ENCODE results near the gene RNF115.
A peak's percentile ranks its signal among the peaks of the same experiment; 100 is the strongest.

RNF115 gene

GRCh38 chr1:145845514-145846161, 21.7 kb upstream of the RNF115 start, which contains the start of gene NUDT17:
Gene NUDT17, plus strand, starts transcription at chr1:145845630. Its CDS starts 11 bp downstream, at chr1:145845641.
- Histone ChIP-seq H3K4me2 (ENCODE audit: low read depth, low read length, poor library complexity, severe bottlenecking) (peak within 1 kb of the TSS; percentile 49), H3F3A (ENCODE audit: insufficient read depth) (peaks cover 34% of the 10 kb centered on the region), H3K4me3 (ENCODE audit: insufficient read depth, low read length, poor library complexity, severe bottlenecking) (peak within 1 kb of the TSS; percentile 46), H3K9me2 (replicated peaks; ENCODE audit: insufficient read depth, low read length) (no peaks in the 10 kb centered on the region), H3K9ac (ENCODE audit: low read length) (peak within 1 kb of the TSS; percentile 51), H2AFZ (ENCODE audit: low read depth, low read length, severe bottlenecking) (peak within 1 kb of the TSS; percentile 29), H3K9me3 (ENCODE audit: insufficient read depth, low read length) (no peaks in the 10 kb centered on the region), H3K27ac (ENCODE audit: low read depth, low read length) (peak within 1 kb of the TSS; percentile 67), H3K79me2 (ENCODE audit: insufficient read depth, low read length) (no peaks in the 10 kb centered on the region), H3K36me3 (ENCODE audit: low read length) (peaks cover 18% of the 10 kb centered on the region), H3K27me3 (ENCODE audit: low read length) (no peaks in the 10 kb centered on the region), H4K20me1 (ENCODE audit: low read depth, low read length) (no peaks in the 10 kb centered on the region)
- no peak for TF ChIP-seq EZH2phosphoT487 (conservative IDR thresholded peaks at IDR 0.05; ENCODE audit: low read length)
- TF ChIP-seq CTCF (IDR thresholded peaks at IDR 0.05; ENCODE audit: insufficient read depth, low read length, poor library complexity, severe bottlenecking) = peak; percentile 98

- Histone ChIP-seq H3K27ac (ENCODE audit: low read depth, low read length) (peak overlapping the region; percentile 67), H3F3A (ENCODE audit: insufficient read depth) (peaks cover 34% of the 10 kb centered on the region), H3K4me2 (ENCODE audit: low read depth, low read length, poor library complexity, severe bottlenecking) (peak overlapping the region; percentile 49), H2AFZ (ENCODE audit: low read depth, low read length, severe bottlenecking) (peak overlapping the region; percentile 29), H3K27me3 (ENCODE audit: low read length) (no peaks in the 10 kb centered on the region), H3K9me2 (replicated peaks; ENCODE audit: insufficient read depth, low read length) (no peaks in the 10 kb centered on the region), H3K79me2 (ENCODE audit: insufficient read depth, low read length) (no peaks in the 10 kb centered on the region), H4K20me1 (ENCODE audit: low read depth, low read length) (no peaks in the 10 kb centered on the region), H3K36me3 (ENCODE audit: low read length) (peaks cover 18% of the 10 kb centered on the region), H3K9ac (ENCODE audit: low read length) (peak overlapping the region; percentile 51), H3K9me3 (ENCODE audit: insufficient read depth, low read length) (no peaks in the 10 kb centered on the region), H3K4me3 (ENCODE audit: insufficient read depth, low read length, poor library complexity, severe bottlenecking) (peak overlapping the region; percentile 46)
- TF ChIP-seq EZH2phosphoT487 (conservative IDR thresholded peaks at IDR 0.05; ENCODE audit: low read length) = no peak
- TF ChIP-seq CTCF (IDR thresholded peaks at IDR 0.05; ENCODE audit: insufficient read depth, low read length, poor library complexity, severe bottlenecking) = no peak
These were observed 21.2 kb upstream of the RNF115 start for GRCh38 chr1:145845144-145845513.

GRCh38 chr1:145843031-145843430, 19.1 kb upstream of the RNF115 start:
- Histone ChIP-seq H4K20me1 (ENCODE audit: low read depth, low read length) (no peaks in the 10 kb centered on the region), H3K9me2 (replicated peaks; ENCODE audit: insufficient read depth, low read length) (no peaks in the 10 kb centered on the region), H3K9ac (ENCODE audit: low read length) (no peak overlapping the region), H2AFZ (ENCODE audit: low read depth, low read length, severe bottlenecking) (no peak overlapping the region), H3K4me2 (ENCODE audit: low read depth, low read length, poor library complexity, severe bottlenecking) (no peak overlapping the region), H3K27ac (ENCODE audit: low read depth, low read length) (no peak overlapping the region), H3K9me3 (ENCODE audit: insufficient read depth, low read length) (no peaks in the 10 kb centered on the region), H3K4me3 (ENCODE audit: insufficient read depth, low read length, poor library complexity, severe bottlenecking) (no peak overlapping the region), H3K36me3 (ENCODE audit: low read length) (peaks cover 25% of the 10 kb centered on the region), H3K79me2 (ENCODE audit: insufficient read depth, low read length) (no peaks in the 10 kb centered on the region), H3K27me3 (ENCODE audit: low read length) (no peaks in the 10 kb centered on the region), H3F3A (ENCODE audit: insufficient read depth) (peaks cover 29% of the 10 kb centered on the region)
- no peak for TF ChIP-seq EZH2phosphoT487 (conservative IDR thresholded peaks at IDR 0.05; ENCODE audit: low read length)
- no peak for TF ChIP-seq CTCF (IDR thresholded peaks at IDR 0.05; ENCODE audit: insufficient read depth, low read length, poor library complexity, severe bottlenecking)

Measured in SU-DHL-6 (cell line).